ENCODE data around the gene PCCB.
"Not testable (repeated sequence)": the region's sequence is repeated elsewhere in the genome, so short reads cannot be mapped to it uniquely, and the experiment has no call there.

DNA sequence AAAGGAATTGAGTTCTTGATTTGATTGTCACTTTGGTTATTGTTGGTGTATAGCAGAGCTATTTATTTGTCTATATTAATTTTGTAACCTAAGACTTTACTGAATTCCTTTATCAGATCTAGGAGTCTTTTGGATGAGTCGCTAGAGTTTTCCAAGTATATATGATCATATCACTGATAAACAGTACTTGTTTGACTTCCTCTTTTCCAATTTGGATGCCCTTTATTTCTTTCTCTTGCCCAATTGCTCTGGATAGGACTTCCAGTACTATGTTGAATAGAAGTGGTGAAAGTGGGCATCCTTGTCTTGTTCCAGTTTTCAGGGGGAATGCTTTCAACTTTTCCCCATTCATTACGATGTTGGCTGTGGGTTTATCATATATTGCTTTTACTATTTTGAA is 21.5 kb downstream of the PCCB start:
- TF ChIP-seq, protein P1, sequence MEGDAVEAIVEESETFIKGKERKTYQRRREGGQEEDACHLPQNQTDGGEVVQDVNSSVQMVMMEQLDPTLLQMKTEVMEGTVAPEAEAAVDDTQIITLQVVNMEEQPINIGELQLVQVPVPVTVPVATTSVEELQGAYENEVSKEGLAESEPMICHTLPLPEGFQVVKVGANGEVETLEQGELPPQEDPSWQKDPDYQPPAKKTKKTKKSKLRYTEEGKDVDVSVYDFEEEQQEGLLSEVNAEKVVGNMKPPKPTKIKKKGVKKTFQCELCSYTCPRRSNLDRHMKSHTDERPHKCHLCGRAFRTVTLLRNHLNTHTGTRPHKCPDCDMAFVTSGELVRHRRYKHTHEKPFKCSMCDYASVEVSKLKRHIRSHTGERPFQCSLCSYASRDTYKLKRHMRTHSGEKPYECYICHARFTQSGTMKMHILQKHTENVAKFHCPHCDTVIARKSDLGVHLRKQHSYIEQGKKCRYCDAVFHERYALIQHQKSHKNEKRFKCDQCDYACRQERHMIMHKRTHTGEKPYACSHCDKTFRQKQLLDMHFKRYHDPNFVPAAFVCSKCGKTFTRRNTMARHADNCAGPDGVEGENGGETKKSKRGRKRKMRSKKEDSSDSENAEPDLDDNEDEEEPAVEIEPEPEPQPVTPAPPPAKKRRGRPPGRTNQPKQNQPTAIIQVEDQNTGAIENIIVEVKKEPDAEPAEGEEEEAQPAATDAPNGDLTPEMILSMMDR (IDR thresholded peaks at IDR 0.05), result not testable (repeated sequence)
- TF ChIP-seq EP300 (IDR thresholded peaks at IDR 0.05), result not testable (repeated sequence)

Measured in stomach (tissue), 4 donors.